Activated naive CD8-positive, alpha-beta T cell treated with anti-CD3 and anti-CD28 coated beads, Interleukin-2, amount 10 ng/mL, durations not matched to agents 7 days and 5 days (primary cell): ENCODE results near the gene ANKS3. TPM values are rescaled to one million over a fixed set of nuclear protein-coding genes. Genes with fewer than 3 reads are reported as not detected.
A peak's percentile ranks its signal among the peaks of the same experiment; 100 is the strongest.

Experiments
- ATAC-seq: fragments of 150-1000 bp; cut with Tn5 transposase; one replicate; pipeline ENCODE4 v1.10.0; 2021; ENCODE audit warnings: low read depth, moderate library complexity
- POLR2A ChIA-PET: fragments of 350-600 bp; sonication (Branson Sonifier 250); formaldehyde crosslinking; loops from one replicate; lab custom pipeline; 2021; ENCODE audit warnings: antibody characterized with exemption; lab: Charles Lee
- DNase-seq: peaks from one replicate; pipeline ENCODE4 v3.0.0; 2021
- H3K27ac Mint-ChIP-seq: one replicate; pipeline ENCODE4 v1.8.0; 2022; ENCODE audit warnings: mild to moderate bottlenecking, mixed read lengths
- H3K27me3 Mint-ChIP-seq: one replicate; pipeline ENCODE4 v1.8.0; 2022; ENCODE audit warnings: mild to moderate bottlenecking, moderate library complexity, mixed read lengths
- H3K36me3 Mint-ChIP-seq: one replicate; pipeline ENCODE4 v1.8.0; 2021; ENCODE audit warnings: mild to moderate bottlenecking, mixed read lengths
- H3K4me1 Mint-ChIP-seq: one replicate; pipeline ENCODE4 v1.8.0; 2021; ENCODE audit warnings: mixed read lengths
- H3K4me3 Mint-ChIP-seq: one replicate; pipeline ENCODE4 v1.8.0; 2022; ENCODE audit warnings: mild to moderate bottlenecking, moderate library complexity, mixed read lengths
- H3K9me3 Mint-ChIP-seq: one replicate; pipeline ENCODE4 v1.8.0; 2021; ENCODE audit warnings: mixed read lengths
- total RNA-seq, 2 experiments: library from RNA; stranded (reverse); gene quantifications; one replicate each; pipeline ENCODE4 v1.2.3, GENCODE V29; 2021

Gene ANKS3
- total RNA-seq, 2 experiments from 2014 or later = 20.4 to 20.5 TPM

- H3K27me3 Mint-ChIP-seq = no peaks in the 10 kb centered on the region
- no peaks in the 10 kb centered on the region for H3K9me3 Mint-ChIP-seq
- POLR2A ChIA-PET = interaction anchor here (1.6 to 2.2 kb wide), 2 partner anchors 19 to 33 kb away, joined by 6 to 12 read pairs; partner anchors contain the start of genes ANKS3 and DNAAF8
- H3K4me3 Mint-ChIP-seq = peak within 1 kb of the TSS; percentile 94
- H3K4me1 Mint-ChIP-seq = peaks cover 23% of the 10 kb centered on the region
- DNase-seq (peak; percentile 97), ATAC-seq (peak; percentile 75)
- peaks cover 6% of the 10 kb centered on the region for H3K36me3 Mint-ChIP-seq
- peak within 1 kb of the TSS; percentile 89 for H3K27ac Mint-ChIP-seq
Observed at GRCh38 chr16:4766875-4767628, 33.0 kb upstream of the ANKS3 start, which contains the start of gene ZNF500. ZNF500 (minus strand) TSS chr16:4767162; CDS start chr16:4765978, 1,184 bp downstream.

GRCh38 chr16:4765511-4766474 lies 31.7 kb upstream of the ANKS3 start:
- Mint-ChIP-seq H3K36me3 (peaks cover 6% of the 10 kb centered on the region), H3K4me3 (peak overlapping the region; percentile 89), H3K9me3 (no peaks in the 10 kb centered on the region), H3K27me3 (no peaks in the 10 kb centered on the region), H3K4me1 (peaks cover 23% of the 10 kb centered on the region), H3K27ac (peak overlapping the region; percentile 83)
- POLR2A ChIA-PET = interaction anchor here (1.6 to 2.2 kb wide), 3 partner anchors 18 to 32 kb away, joined by 6 to 12 read pairs (median 6); partner anchors contain the start of genes ANKS3 and DNAAF8
- ATAC-seq = no peak
- no peak for DNase-seq

GRCh38 chr16:4763791-4764190 lies 29.7 kb upstream of the ANKS3 start:
- POLR2A ChIA-PET = no interaction called here
- H3K4me3 Mint-ChIP-seq = no peak overlapping the region
- H3K27me3 Mint-ChIP-seq = no peaks in the 10 kb centered on the region
- peaks cover 8% of the 10 kb centered on the region for H3K36me3 Mint-ChIP-seq
- no peaks in the 10 kb centered on the region for H3K9me3 Mint-ChIP-seq
- H3K27ac Mint-ChIP-seq = no peak overlapping the region
- DNase-seq = no peak
- H3K4me1 Mint-ChIP-seq = peaks cover 23% of the 10 kb centered on the region
- ATAC-seq = no peak

GRCh38 chr16:4762205-4762604 lies 28.1 kb upstream of the ANKS3 start:
- DNase-seq = no peak
- Mint-ChIP-seq H3K27me3 (no peaks in the 10 kb centered on the region), H3K27ac (no peak overlapping the region), H3K4me3 (no peak overlapping the region), H3K9me3 (no peaks in the 10 kb centered on the region), H3K36me3 (peaks cover 13% of the 10 kb centered on the region), H3K4me1 (peaks cover 11% of the 10 kb centered on the region)
- POLR2A ChIA-PET = no interaction called here
- ATAC-seq = no peak

GRCh38 chr16:4760221-4760910 lies 26.3 kb upstream of the ANKS3 start:
- DNase-seq = no peak
- POLR2A ChIA-PET = interaction anchor here (1.1 kb wide), 2 partner anchors 12 to 26 kb away, joined by 3 to 6 read pairs; partner anchors contain the start of genes ANKS3 and DNAAF8
- H3K27ac Mint-ChIP-seq = no peak overlapping the region
- H3K36me3 Mint-ChIP-seq = peaks cover 20% of the 10 kb centered on the region
- H3K27me3 Mint-ChIP-seq = no peaks in the 10 kb centered on the region
- H3K4me1 Mint-ChIP-seq = peaks cover 2% of the 10 kb centered on the region
- ATAC-seq = no peak
- H3K9me3 Mint-ChIP-seq = no peaks in the 10 kb centered on the region
- no peak overlapping the region for H3K4me3 Mint-ChIP-seq

GRCh38 chr16:4755687-4756086 lies 21.6 kb upstream of the ANKS3 start:
- DNase-seq (no peak), ATAC-seq (no peak)
- no peak overlapping the region for H3K4me3 Mint-ChIP-seq
- H3K27me3 Mint-ChIP-seq = no peaks in the 10 kb centered on the region
- peaks cover 23% of the 10 kb centered on the region for H3K36me3 Mint-ChIP-seq
- no peaks in the 10 kb centered on the region for H3K4me1 Mint-ChIP-seq
- no peak overlapping the region for H3K27ac Mint-ChIP-seq
- H3K9me3 Mint-ChIP-seq = no peaks in the 10 kb centered on the region
- POLR2A ChIA-PET = no interaction called here

- DNase-seq (no peak), ATAC-seq (no peak)
- no peak overlapping the region for H3K27ac Mint-ChIP-seq
- H3K9me3 Mint-ChIP-seq = no peaks in the 10 kb centered on the region
- no peaks in the 10 kb centered on the region for H3K4me1 Mint-ChIP-seq
- H3K36me3 Mint-ChIP-seq = peaks cover 23% of the 10 kb centered on the region
- no peak overlapping the region for H3K4me3 Mint-ChIP-seq
- H3K27me3 Mint-ChIP-seq = no peaks in the 10 kb centered on the region
- POLR2A ChIA-PET = no interaction called here
Observed at GRCh38 chr16:4754865-4755264, 20.8 kb upstream of the ANKS3 start.

- ATAC-seq (no peak), DNase-seq (no peak)
- peaks cover 6% of the 10 kb centered on the region for H3K4me1 Mint-ChIP-seq
- no peaks in the 10 kb centered on the region for H3K9me3 Mint-ChIP-seq
- POLR2A ChIA-PET = no interaction called here
- peaks cover 17% of the 10 kb centered on the region for H3K36me3 Mint-ChIP-seq
- H3K27ac Mint-ChIP-seq = no peak overlapping the region
- no peak overlapping the region for H3K4me3 Mint-ChIP-seq
- H3K27me3 Mint-ChIP-seq = no peaks in the 10 kb centered on the region
Observed at GRCh38 chr16:4753227-4753626, 19.2 kb upstream of the ANKS3 start.

- Mint-ChIP-seq H3K9me3 (no peaks in the 10 kb centered on the region), H3K27ac (no peak overlapping the region), H3K36me3 (peaks cover 17% of the 10 kb centered on the region), H3K4me3 (no peak overlapping the region), H3K4me1 (peaks cover 13% of the 10 kb centered on the region), H3K27me3 (no peaks in the 10 kb centered on the region)
- no peak for ATAC-seq
- DNase-seq = no peak
- POLR2A ChIA-PET = no interaction called here
Observed at GRCh38 chr16:4752351-4753100, 18.5 kb upstream of the ANKS3 start.

GRCh38 chr16:4750896-4751295 lies 16.8 kb upstream of the ANKS3 start:
- H3K27ac Mint-ChIP-seq = no peak overlapping the region
- no peak for DNase-seq
- H3K4me3 Mint-ChIP-seq = no peak overlapping the region
- no peaks in the 10 kb centered on the region for H3K9me3 Mint-ChIP-seq
- no peaks in the 10 kb centered on the region for H3K27me3 Mint-ChIP-seq
- H3K36me3 Mint-ChIP-seq = peaks cover 15% of the 10 kb centered on the region
- POLR2A ChIA-PET = no interaction called here
- ATAC-seq = no peak
- H3K4me1 Mint-ChIP-seq = peaks cover 16% of the 10 kb centered on the region

- Mint-ChIP-seq H3K27ac (no peak overlapping the region), H3K4me3 (no peak overlapping the region), H3K4me1 (peaks cover 16% of the 10 kb centered on the region), H3K36me3 (peaks cover 5% of the 10 kb centered on the region), H3K9me3 (no peaks in the 10 kb centered on the region), H3K27me3 (no peaks in the 10 kb centered on the region)
- POLR2A ChIA-PET = interaction anchor here (0.7 to 4.0 kb wide), 2 partner anchors 15 to 26 kb away, joined by 3 to 28 read pairs; partner anchors contain the start of genes ANKS3 and DNAAF8
- DNase-seq (no peak), ATAC-seq (no peak)
Observed at GRCh38 chr16:4749700-4750257, 15.7 kb upstream of the ANKS3 start.
